ENCODE results near the gene MED15. TPM values are rescaled to one million over a fixed set of nuclear protein-coding genes. Genes with fewer than 3 reads are reported as not detected.
"Not testable (repeated sequence)": the region's sequence is repeated elsewhere in the genome, so short reads cannot be mapped to it uniquely, and the experiment has no call there.

The MED15 gene
- total and polyA plus RNA-seq, 10 of the 15 experiments (the other 5 are each of a cell fraction or from before 2014, with no cell fraction given): 1.4 to 75.2 (median 26.9) TPM

GRCh38 chr22:20466659-20467379, 40.6 kb upstream of the MED15 start:
- SMC1A ChIA-PET (ENCODE audit: uncharacterized antibody, unreplicated experiment): no interaction called here
- H3K27ac ChIP-seq (ENCODE audit: control insufficient read depth, insufficient read depth): no peak overlapping the region
- ATAC-seq (no peak), FAIRE-seq (no peak), DNase-seq (ENCODE audit: low read depth, low spot score) (no peak)
- H2AFZ ChIP-seq (ENCODE audit: control insufficient read depth, low read depth, low read length): no peak overlapping the region
- no peaks in the 10 kb centered on the region for H3K79me2 ChIP-seq (ENCODE audit: control insufficient read depth, insufficient read depth, low read length)
- 74% methylated on average over 3 of the region's 3 CpGs for WGBS (ENCODE audit: insufficient coverage, insufficient replicate concordance, low lambda C conversion rate, missing lambda C conversion rate)
- no peaks in the 10 kb centered on the region for H4K20me1 ChIP-seq (ENCODE audit: control insufficient read depth, insufficient read depth)
- RAD21 ChIA-PET (ENCODE audit: unreplicated experiment): no interaction called here
- no peaks in the 10 kb centered on the region for H3K9me3 ChIP-seq (replicated peaks; ENCODE audit: control insufficient read depth, insufficient read depth, low read length)
- POLR2A ChIA-PET: no interaction called here
- H3K4me3 ChIP-seq: no peak overlapping the region
- in situ Hi-C loops (cut with MboI) (no loop called here), intact Hi-C loops (cut with micrococcal nuclease; ENCODE audit: unreplicated experiment) (no loop called here)
- peaks cover 2 to 3% of the 10 kb centered on the region in 2 experiments; a peak in 2 of 4 replicates for H3K36me3 ChIP-seq (ENCODE audit: control insufficient read depth in 2 of 2, insufficient read depth in 2 of 2, low read length in 1 of 2)
- no peak overlapping the region for H3K4me2 ChIP-seq (ENCODE audit: control insufficient read depth, insufficient read depth)
- CTCF ChIA-PET: no interaction called here
- BruUV-seq (replicated peaks): no TSS peak
- TF ChIP-seq PML (IDR thresholded peaks at IDR 0.05; ENCODE audit: low read length): no peak
- TF ChIP-seq SMAD5 (IDR thresholded peaks at IDR 0.05; ENCODE audit: low read depth): no peak
- no peaks in the 10 kb centered on the region for H3K27me3 ChIP-seq (replicated peaks in 1 of 2; ENCODE audit: control insufficient read depth in 2 of 2, insufficient read depth in 2 of 2, low read length in 1 of 2)
- no peak overlapping the region for H3K9ac ChIP-seq (ENCODE audit: control insufficient read depth, insufficient read depth, low read length)
- peaks cover 17% of the 10 kb centered on the region for H3K4me1 ChIP-seq (ENCODE audit: control insufficient read depth, insufficient read depth, low read length)

DNA sequence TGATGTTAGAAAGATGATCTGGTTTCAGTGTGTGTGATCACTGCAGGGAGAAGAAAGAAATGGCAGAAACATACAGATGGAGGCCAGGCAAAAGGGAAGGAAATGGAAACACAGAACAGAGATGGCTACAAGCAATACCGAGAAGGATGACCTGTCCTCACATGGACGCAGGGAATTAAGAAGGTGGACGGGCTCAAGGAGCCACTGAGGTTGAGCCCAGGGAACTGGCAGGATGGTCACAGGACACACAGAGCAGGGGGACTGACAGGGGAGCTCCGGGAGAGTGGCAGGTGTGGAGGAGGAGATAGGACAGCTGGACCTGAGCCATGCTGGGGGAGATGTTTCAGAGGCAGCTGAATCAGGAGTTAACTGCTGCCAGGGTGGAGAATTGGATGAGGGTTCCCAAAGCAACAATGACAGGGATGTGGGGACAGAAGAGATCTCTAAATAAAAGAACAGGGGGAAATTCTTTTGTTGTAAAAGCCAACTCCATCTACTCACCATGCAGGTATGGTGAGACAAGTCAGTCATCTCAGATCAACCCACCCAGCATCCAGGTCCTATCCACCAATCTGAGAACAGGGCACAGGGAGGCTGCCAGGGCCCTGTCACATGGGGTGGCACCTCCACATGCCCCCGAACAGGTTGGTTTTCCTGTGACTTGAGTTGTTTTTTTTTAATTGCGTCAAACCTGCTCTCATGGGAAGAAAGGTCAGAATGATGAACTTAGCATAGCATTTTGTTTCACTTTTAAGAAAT, 38.1 kb upstream of the MED15 start:
- no peak for ATAC-seq
- Histone ChIP-seq H3K27me3 (replicated peaks in 1 of 2; ENCODE audit: control insufficient read depth in 2 of 2, insufficient read depth in 2 of 2, low read length in 1 of 2) (no peaks in the 10 kb centered on the region), H3K79me2 (ENCODE audit: control insufficient read depth, insufficient read depth, low read length) (no peaks in the 10 kb centered on the region), H3K4me3 (no peak overlapping the region), H3K36me3 (ENCODE audit: control insufficient read depth in 2 of 2, insufficient read depth in 2 of 2, low read length in 1 of 2) (peaks cover under 1 to 2% of the 10 kb centered on the region in 2 experiments; a peak in 1 of 4 replicates), H2AFZ (ENCODE audit: control insufficient read depth, low read depth, low read length) (no peak overlapping the region), H3K4me2 (ENCODE audit: control insufficient read depth, insufficient read depth) (no peak overlapping the region), H3K4me1 (ENCODE audit: control insufficient read depth, insufficient read depth, low read length) (peaks cover 3% of the 10 kb centered on the region), H3K9me3 (replicated peaks; ENCODE audit: control insufficient read depth, insufficient read depth, low read length) (no peaks in the 10 kb centered on the region), H3K27ac (ENCODE audit: control insufficient read depth, insufficient read depth) (no peak overlapping the region), H3K9ac (ENCODE audit: control insufficient read depth, insufficient read depth, low read length) (no peak overlapping the region), H4K20me1 (ENCODE audit: control insufficient read depth, insufficient read depth) (no peaks in the 10 kb centered on the region)
- no peak for TF ChIP-seq SMAD5 (IDR thresholded peaks at IDR 0.05; ENCODE audit: low read depth)
- ChIA-PET CTCF (no interaction called here), POLR2A (no interaction called here), SMC1A (ENCODE audit: uncharacterized antibody, unreplicated experiment) (no interaction called here), RAD21 (ENCODE audit: unreplicated experiment) (no interaction called here)
- no TSS peak for BruUV-seq (replicated peaks)
- DNase-seq (ENCODE audit: low read depth, low spot score): no peak
- in situ Hi-C loops (cut with MboI): no loop called here
- 91% methylated on average over 6 of the region's 6 CpGs for WGBS (ENCODE audit: insufficient coverage, insufficient replicate concordance, low lambda C conversion rate, missing lambda C conversion rate)
- intact Hi-C loops (cut with micrococcal nuclease; ENCODE audit: unreplicated experiment): no loop called here
- no peak for FAIRE-seq

- H3K27ac ChIP-seq (ENCODE audit: control insufficient read depth, insufficient read depth); FAIRE-seq; H3K36me3 ChIP-seq (ENCODE audit: control insufficient read depth in 2 of 2, insufficient read depth in 2 of 2, low read length in 1 of 2); BruUV-seq (replicated peaks); SMC1A ChIA-PET (ENCODE audit: uncharacterized antibody, unreplicated experiment); intact Hi-C loops (cut with micrococcal nuclease; ENCODE audit: unreplicated experiment); in situ Hi-C loops (cut with MboI); DNase-seq (ENCODE audit: low read depth, low spot score); RAD21 ChIA-PET (ENCODE audit: unreplicated experiment); H3K9ac ChIP-seq (ENCODE audit: control insufficient read depth, insufficient read depth, low read length); H3K27me3 ChIP-seq (replicated peaks in 1 of 2; ENCODE audit: control insufficient read depth in 2 of 2, insufficient read depth in 2 of 2, low read length in 1 of 2); POLR2A ChIA-PET; H4K20me1 ChIP-seq (ENCODE audit: control insufficient read depth, insufficient read depth); H3K4me1 ChIP-seq (ENCODE audit: control insufficient read depth, insufficient read depth, low read length); H3K4me2 ChIP-seq (ENCODE audit: control insufficient read depth, insufficient read depth); H3K9me3 ChIP-seq (replicated peaks; ENCODE audit: control insufficient read depth, insufficient read depth, low read length); ATAC-seq; H3K79me2 ChIP-seq (ENCODE audit: control insufficient read depth, insufficient read depth, low read length); H3K4me3 ChIP-seq; H2AFZ ChIP-seq (ENCODE audit: control insufficient read depth, low read depth, low read length): not testable (repeated sequence)
- WGBS (ENCODE audit: insufficient coverage, insufficient replicate concordance, low lambda C conversion rate, missing lambda C conversion rate): 100% methylated on average over 2 of the region's 2 CpGs
- CTCF ChIA-PET: interaction anchor here (0.6 kb wide), 1 partner anchor 318 kb away, joined by 3 read pairs; no protein-coding TSS in a partner anchor
These were observed 36.9 kb upstream of the MED15 start for GRCh38 chr22:20470525-20470924.

Data from GM12878 (cell line).